GM18505 (cell line): ENCODE results near the gene SMIM22.

Source experiments
- ATAC-seq: cut with Tn5 transposase; IDR thresholded peaks from one replicate; pipeline ENCODE4 v1.9.1; 2021; ENCODE audit not compliant: unreplicated experiment
- POLR2A ChIP-seq: IDR thresholded peaks from 4 replicates; pipeline ENCODE4 v1.6.1; 2011; ENCODE audit warnings: borderline replicate concordance; ENCODE audit not compliant: insufficient read depth, insufficient read length; ENCODE audit errors: extremely low read depth

The SMIM22 gene

DNA sequence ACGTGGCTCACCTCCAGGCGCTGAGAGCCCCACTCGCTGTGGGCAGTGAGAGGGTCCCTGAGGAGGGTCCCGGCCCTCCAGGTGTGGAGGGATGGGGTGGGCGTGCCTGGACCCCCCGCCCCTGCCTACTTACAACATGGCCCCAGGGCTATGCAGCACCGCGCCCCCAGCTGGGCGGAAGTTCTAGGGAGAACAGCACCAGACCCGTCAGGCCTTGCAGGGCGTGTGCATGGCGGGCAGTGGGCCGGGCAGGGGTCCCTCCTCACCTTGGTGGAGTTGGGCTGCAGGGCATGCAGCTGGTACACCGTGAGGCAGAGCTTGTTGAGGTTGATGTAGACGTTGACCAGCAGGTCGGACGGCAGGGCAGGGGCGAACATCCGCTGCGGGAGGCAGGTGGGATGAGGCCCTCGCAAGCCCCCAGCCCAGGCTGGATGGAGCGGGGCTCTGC lies 2.7 kb downstream of the SMIM22 start:
- TF ChIP-seq POLR2A, result no peak
- ATAC-seq, result no peak

DNA sequence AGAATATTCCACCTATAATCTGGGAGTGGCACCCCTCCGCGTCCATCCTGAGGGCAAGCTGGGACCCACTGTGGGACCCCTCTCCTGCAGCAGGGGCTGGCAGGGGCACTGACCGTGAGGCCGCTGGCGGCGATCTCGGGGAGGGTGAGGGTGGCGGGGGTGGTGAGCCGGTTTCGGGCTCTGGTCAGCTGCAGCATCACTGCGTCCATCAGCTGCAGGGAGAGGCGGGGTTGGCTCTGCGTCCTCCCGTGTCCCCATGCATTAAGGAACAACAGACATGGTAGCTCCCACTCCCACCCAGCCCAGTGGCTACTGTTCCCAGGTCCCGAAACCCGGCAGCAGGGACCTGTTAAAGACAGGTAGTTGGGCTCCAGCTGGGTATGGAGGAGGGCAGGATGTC lies 3.3 kb downstream of the SMIM22 start:
- no peak for TF ChIP-seq POLR2A
- no peak for ATAC-seq

DNA sequence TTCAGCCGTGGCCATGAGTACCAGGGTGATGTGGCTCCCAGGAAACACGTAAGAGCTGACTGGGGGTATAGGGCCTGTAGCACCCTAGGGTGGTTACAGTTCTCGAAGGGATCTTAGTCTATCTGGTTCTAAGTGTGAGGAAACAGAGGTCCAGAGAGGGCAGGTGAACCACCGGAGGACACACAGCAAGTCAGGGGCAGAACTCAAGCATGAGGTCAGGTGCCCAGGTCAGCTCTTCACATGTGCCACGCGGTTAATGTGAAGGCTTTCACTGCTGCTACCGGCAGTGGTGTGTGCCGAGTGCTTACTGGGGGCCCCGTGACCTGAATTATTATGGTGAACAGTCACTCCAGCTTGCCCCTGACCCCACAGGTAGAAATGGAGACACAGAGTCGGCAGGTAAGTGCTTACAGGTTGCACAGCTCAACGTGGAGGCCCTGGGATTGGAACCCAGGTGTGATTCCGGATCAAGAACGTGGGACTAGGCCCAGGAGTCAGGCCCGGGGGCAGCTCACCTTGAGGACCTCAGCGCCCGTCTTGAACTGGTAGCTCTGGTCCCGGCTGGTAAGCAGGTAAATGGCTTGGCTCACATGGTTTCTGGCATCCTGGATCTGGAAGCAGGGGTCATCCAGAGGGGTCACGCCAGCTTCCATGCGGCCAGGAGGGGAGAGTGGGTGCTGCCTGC lies 4.1 kb downstream of the SMIM22 start:
- ATAC-seq, result no peak
- TF ChIP-seq POLR2A, result no peak

DNA sequence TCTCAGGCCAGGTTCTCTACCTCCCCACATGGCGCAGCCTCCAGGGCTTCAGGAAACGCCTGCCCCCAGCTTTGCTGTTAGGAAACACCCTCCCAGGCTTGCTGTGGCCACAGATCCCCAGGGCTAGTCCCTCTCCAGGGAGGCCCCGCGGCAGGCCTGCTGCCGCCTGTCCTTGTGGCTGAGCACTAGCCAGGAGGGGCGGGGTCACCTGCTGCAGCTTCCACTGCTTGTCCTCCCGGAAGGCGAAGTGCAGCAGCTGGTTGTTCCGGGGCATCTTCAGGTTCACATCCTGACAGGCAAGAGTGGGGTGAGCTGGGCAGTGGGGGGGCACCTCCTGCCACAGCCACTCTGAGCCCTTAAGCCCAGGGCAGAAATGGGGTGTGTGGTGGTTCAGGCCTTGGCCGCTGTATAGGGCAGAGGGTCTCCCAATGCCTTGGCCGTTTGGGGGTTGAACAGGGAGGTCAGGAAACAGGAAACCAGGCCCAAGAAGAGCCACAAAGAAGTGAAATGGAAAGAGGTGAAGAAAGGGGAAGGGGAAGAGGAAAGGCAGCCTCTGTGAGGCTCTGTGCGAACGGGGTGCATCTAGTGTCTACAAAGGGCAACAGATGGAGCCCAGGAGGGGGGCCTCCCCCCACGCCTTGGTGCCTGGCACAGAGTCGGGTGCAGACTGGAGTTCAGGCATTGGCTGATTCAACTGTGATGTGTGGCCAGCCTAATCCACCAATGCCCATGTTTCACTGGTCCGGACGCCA lies 5.3 kb downstream of the SMIM22 start:
- ATAC-seq, result no peak
- TF ChIP-seq POLR2A, result peak; percentile 59

DNA sequence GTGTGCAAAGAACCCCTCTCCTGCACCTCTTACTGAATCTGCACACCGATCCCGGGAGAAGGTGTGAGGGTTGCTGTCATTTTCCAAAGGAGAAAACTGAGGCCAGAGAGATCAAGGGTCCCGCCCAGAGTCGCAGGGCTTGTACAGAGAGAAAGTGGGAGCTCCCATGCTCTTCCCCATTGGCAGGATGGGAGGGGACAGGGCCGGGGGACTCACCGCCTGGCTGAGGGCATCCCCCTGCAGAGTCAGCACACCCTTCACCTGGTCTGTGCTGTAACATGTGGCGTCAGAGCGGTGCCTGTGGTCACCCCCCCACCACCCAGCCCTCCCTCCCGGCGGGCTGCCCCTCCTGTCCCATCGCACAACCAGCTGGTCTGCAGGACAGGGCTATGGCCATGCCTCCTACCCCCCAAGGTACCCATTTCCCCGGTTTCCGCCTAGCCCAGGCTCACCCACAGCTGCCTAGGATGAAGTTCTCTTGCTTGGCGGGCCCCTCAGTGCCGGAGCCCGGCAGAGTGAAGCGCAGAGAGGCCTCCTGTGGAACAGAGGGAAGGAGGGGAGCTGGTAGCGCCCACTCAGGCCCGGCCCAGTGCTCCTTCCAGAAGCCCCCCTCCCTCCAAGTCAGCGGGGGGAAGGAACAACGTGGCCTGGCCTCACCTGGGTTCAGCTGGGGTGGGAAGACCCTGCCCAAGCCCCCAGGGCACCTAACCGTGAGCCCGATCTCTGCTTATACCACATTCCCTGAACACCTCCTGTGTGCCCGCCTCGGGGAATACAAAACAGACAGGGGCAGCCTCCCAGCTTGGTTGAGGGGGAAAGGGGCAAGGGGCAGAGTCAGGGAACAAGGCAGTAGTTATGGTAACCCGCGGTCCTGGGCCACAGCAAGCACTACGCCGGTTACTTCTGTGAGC lies 6.1 kb downstream of the SMIM22 start:
- ATAC-seq, result no peak
- TF ChIP-seq POLR2A, result no peak

DNA sequence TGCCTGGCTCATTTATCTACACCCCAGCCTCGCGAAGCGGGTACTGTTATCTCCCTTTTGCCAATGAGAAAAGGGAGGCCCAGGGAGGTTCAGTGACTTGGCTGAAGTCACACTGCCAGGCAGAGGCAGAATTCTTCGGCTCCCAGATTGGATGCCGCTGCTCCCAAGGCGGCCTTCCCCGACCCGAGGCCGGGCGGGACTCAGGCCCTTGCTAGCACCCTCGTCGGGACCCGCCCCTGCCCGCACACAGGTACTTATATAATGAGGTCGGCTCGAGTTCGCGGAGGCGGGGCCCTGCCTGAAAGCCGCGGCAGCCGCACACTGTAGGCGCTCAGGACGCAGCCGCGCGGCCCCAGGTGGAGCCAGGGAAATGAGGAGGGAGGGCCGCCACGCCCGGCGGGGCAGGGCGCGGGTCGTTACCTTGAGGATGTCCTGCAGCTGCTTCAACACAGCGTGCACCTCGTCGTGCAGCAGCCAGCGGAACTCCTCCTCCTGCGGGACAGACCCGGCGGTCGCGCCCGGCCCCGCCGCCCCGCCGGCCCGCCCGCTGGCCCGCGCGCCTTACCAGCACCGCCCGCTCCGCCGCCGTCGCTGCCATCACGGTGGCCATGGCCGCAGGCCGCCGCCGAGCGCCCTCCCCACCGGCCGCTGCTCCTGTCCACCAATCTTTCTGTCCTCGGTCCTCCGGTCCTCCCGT lies 6.9 kb downstream of the SMIM22 start, which contains the start of gene ROGDI:
TSS of gene ROGDI (minus strand) at position 672 of the 697 bp plus-strand sequence. CDS start at position 610, 62 bp downstream.
- TF ChIP-seq POLR2A, result peak; percentile 29
- peak; percentile 55 for ATAC-seq

DNA sequence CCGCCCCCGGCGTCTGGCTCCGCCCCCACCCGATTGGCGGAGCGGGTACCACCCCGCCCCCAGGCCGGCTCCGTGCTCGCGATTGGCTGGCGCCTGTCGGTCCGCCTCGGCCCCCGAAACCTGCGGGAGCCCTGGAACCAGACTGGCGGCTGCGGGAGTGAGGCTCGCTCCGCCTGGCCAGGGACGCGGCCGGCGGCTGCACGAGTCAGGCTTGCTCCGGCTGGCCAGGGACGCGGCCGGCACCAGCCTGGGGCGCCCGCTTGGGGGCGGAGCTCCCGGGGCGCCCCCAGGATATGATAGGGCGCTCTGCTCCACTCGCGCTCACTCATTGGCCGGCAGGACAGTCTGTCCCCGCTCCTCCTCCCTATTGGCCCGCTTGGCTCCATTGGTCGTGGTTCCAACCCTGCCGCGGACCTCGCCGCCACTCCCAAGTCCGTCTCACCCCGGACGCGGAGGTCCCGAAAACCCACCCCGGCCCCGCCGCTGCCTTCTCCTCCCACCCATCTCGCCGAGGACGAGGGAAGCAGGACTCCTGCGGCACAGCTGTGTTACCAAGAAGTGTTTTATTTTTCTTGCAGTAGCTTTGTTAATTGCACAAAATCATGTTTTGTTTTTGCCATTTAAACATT lies 7.6 kb downstream of the SMIM22 start:
- TF ChIP-seq POLR2A, result peak; percentile 35
- peak; percentile 86 for ATAC-seq

DNA sequence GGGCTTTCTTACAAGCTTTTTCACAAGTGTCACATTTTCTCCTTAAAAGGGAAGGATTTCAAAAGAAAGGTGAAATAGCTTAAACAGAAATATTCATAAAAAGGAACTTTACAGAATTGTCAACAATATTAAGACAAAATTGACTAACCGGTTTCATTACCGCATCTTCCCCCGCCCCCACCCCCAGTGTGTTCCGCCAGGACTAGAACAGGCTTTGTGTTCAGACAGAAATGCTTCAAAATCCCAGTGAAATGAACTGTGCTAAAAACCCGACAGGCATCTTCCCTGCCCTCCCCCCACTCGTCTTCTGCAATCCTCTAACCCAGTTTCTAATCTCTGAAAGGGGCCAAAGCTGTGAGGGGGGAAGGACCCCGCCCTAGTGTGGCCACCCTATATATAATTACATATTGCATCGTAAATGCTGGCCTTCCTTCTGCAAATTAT lies 8.3 kb downstream of the SMIM22 start:
- no peak for ATAC-seq
- no peak for TF ChIP-seq POLR2A

DNA sequence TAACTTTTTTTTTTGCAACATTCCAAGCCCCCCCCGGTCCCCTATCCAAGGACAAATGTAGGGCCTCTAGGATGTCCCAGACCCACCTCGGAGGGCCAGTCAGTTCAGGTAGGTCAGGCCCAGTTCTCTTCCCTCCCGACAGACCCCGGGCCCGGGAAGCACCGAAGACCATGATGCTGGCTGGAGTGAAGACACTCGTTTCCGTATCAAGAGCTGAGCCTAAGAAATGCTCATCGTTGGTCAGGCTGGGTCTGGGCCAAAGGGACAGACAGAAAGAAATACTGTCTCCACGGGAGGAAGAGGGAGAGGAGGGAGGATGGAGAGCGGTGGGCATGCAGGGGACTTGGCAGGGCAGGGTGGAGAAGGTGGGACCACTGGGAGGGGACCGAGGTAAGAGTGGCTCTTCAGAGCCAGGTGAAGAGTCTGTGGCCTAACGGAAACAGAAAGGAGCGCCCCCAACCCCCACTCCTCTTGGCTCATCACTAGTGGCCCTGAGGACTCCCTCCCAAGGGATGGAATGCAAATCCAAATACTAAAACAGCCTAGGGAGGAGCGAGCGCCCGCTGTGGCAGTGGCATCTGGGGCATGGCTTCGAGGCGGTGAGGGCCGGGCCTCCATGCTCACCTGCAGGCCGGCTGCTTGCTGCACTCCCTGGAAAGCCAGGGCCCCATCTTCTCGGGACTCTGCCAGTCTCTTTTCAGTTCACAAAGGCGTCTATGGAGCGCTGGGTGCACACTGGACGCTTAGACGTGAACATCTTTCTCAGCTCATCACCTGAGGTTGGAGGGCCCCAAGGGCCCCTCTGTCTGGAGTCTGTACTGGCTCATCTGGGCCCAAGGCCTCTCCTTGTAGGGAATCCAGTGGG lies 9.0 kb downstream of the SMIM22 start:
- no peak for ATAC-seq
- no peak for TF ChIP-seq POLR2A

DNA sequence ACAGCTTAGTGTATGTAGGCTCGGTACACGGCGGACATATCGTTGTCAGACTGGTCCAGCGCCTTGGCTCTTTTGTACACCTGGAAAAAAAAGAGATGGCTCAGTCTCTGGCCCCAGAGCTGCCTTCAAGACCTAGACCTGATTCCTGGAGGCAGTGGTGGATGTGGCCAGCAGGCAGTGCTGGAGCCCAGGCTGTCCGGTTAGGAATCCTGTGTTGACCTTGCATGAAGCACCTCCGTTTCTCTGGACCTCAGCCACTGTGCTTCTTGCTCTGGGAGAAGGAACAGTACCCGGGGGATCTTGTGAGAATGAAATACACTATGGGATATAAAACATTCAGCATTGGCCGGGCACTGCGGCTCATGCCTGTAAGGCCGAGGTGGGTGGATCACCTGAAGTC lies 10.1 kb downstream of the SMIM22 start:
- ATAC-seq, result no peak
- TF ChIP-seq POLR2A, result no peak

DNA sequence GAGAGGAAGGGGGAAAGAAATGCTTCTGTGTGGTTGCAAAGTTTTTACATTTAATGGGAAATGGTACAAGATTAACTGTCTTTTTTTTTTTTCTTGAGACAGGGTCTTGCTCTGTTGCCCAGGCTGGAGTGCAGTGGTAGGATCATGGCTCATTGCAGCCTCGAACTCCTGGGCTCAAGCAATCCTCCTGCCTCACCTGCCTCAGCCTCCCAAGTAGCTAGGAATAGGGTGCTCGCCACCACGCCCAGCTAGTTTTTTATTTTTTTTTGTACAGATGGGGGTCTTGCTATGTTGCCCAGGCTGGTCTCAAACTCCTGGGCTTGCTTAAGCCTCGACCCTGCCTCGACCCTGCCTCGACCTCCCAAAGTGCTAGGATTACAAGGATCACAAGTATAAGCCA lies 11.1 kb downstream of the SMIM22 start:
- TF ChIP-seq POLR2A, result no peak
- ATAC-seq, result no peak

DNA sequence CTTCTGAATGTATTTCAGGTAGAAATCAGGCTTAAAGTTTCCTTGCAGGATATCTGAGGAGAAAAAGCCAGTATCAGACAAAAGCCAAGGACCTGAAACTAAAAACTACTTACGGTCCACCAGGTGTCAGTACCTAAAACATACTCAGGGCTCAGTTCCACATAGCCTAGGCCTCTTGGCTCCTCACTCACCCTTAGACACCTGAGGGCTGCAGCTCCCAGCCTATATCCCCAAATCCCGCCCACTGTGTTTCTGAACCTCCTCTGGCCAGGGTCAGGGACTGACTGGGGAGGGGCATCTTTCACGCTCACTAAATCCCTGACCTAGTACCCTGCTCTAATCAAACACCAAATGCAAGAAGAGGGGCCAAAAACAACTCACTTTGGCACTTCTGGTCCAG lies 16.1 kb downstream of the SMIM22 start:
- TF ChIP-seq POLR2A, result no peak
- ATAC-seq, result no peak

DNA sequence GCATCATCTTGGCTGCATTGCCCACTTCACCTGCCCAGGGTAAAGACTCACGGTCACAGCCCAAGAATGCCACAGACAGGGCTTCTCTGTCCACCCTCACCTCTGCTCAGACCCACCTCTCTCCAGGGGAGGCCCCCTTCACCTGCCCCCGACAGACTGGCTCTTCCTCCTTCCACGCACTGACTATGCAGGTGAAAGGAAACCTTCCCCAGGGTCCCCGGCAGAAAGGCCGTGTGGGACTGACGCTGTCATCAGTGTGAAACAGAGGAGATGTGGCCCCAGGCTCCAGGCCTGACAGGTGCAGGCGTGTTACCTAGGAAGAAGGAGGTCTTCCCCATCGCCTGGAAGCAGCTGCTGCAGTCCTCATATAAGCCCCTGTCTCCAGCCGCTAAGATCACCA lies 16.6 kb downstream of the SMIM22 start:
- no peak for TF ChIP-seq POLR2A
- ATAC-seq, result no peak
